Nephron progenitor cell (in vitro differentiated cells): ENCODE data around the gene CDK5.

Source experiments
- DNase-seq: peaks from one replicate; pipeline ENCODE4 v3.0.0; 2021
- H3K27ac Mint-ChIP-seq: 2 replicates; pipeline ENCODE4 v1.8.0; 2021; ENCODE audit warnings: mild to moderate bottlenecking, moderate library complexity, mixed read lengths
- H3K27me3 Mint-ChIP-seq: 2 replicates; pipeline ENCODE4 v1.8.0; 2021; ENCODE audit warnings: mild to moderate bottlenecking, low read depth, mixed read lengths; ENCODE audit not compliant: poor library complexity
- H3K36me3 Mint-ChIP-seq: 2 replicates; pipeline ENCODE4 v1.8.0; 2021; ENCODE audit warnings: low read depth, mixed read lengths
- H3K4me1 Mint-ChIP-seq: 2 replicates; pipeline ENCODE4 v1.8.0; 2021; ENCODE audit warnings: mixed read lengths
- H3K4me3 Mint-ChIP-seq: 2 replicates; pipeline ENCODE4 v1.8.0; 2021; ENCODE audit warnings: mild to moderate bottlenecking, moderate library complexity, mixed read lengths
- H3K9me3 Mint-ChIP-seq: 2 replicates; pipeline ENCODE4 v1.8.0; 2021; ENCODE audit warnings: mild to moderate bottlenecking, moderate library complexity, mixed read lengths
- CTCF ChIP-seq: fragments of 200-600 bp; sonication (generic); IDR thresholded peaks from 2 replicates; pipeline ENCODE4 v1.5.0; 2021; ENCODE audit warnings: antibody characterized with exemption

Gene CDK5

GRCh38 chr7:151058781-151059366 is 1.2 kb upstream of the CDK5 start:
- DNase-seq = no peak
- H3K27ac Mint-ChIP-seq = peak overlapping the region; percentile 77
- peak overlapping the region; percentile 92 for H3K4me3 Mint-ChIP-seq
- H3K36me3 Mint-ChIP-seq = no peaks in the 10 kb centered on the region
- H3K9me3 Mint-ChIP-seq = no peaks in the 10 kb centered on the region
- TF ChIP-seq CTCF = no peak
- H3K4me1 Mint-ChIP-seq = peaks cover 55% of the 10 kb centered on the region
- H3K27me3 Mint-ChIP-seq = peaks cover 32% of the 10 kb centered on the region

GRCh38 chr7:151057989-151058780 is 488 bp upstream of the CDK5 start:
- Mint-ChIP-seq H3K9me3 (no peaks in the 10 kb centered on the region), H3K27me3 (peaks cover 32% of the 10 kb centered on the region), H3K27ac (peak overlapping the region; percentile 77), H3K36me3 (no peaks in the 10 kb centered on the region), H3K4me1 (peaks cover 50% of the 10 kb centered on the region), H3K4me3 (peak overlapping the region; percentile 92)
- no peak for TF ChIP-seq CTCF
- DNase-seq = peak; percentile 95

GRCh38 chr7:151056666-151057505 is 811 bp downstream of the CDK5 start:
- no peaks in the 10 kb centered on the region for H3K9me3 Mint-ChIP-seq
- peaks cover 45% of the 10 kb centered on the region for H3K4me1 Mint-ChIP-seq
- no peaks in the 10 kb centered on the region for H3K36me3 Mint-ChIP-seq
- H3K27ac Mint-ChIP-seq = peak overlapping the region; percentile 30
- peak overlapping the region; percentile 92 for H3K4me3 Mint-ChIP-seq
- peaks cover 42% of the 10 kb centered on the region for H3K27me3 Mint-ChIP-seq
- peak; percentile 46 for DNase-seq
- no peak for TF ChIP-seq CTCF

- H3K9me3 Mint-ChIP-seq = no peaks in the 10 kb centered on the region
- no peak overlapping the region for H3K27ac Mint-ChIP-seq
- H3K4me1 Mint-ChIP-seq = peaks cover 39% of the 10 kb centered on the region
- TF ChIP-seq CTCF = no peak
- peak overlapping the region; percentile 92 for H3K4me3 Mint-ChIP-seq
- no peak for DNase-seq
- no peaks in the 10 kb centered on the region for H3K36me3 Mint-ChIP-seq
- H3K27me3 Mint-ChIP-seq = peaks cover 44% of the 10 kb centered on the region
Measured at GRCh38 chr7:151056283-151056665, 1.4 kb downstream of the CDK5 start.

GRCh38 chr7:151053751-151054150 is 3.9 kb downstream of the CDK5 start:
- no peak overlapping the region for H3K4me3 Mint-ChIP-seq
- DNase-seq = no peak
- H3K36me3 Mint-ChIP-seq = no peaks in the 10 kb centered on the region
- no peak for TF ChIP-seq CTCF
- H3K27ac Mint-ChIP-seq = no peak overlapping the region
- peaks cover 62% of the 10 kb centered on the region for H3K27me3 Mint-ChIP-seq
- H3K4me1 Mint-ChIP-seq = peaks cover 23% of the 10 kb centered on the region
- no peaks in the 10 kb centered on the region for H3K9me3 Mint-ChIP-seq
